ENCODE results near the gene CATSPERZ.

CATSPERZ gene, protein sequence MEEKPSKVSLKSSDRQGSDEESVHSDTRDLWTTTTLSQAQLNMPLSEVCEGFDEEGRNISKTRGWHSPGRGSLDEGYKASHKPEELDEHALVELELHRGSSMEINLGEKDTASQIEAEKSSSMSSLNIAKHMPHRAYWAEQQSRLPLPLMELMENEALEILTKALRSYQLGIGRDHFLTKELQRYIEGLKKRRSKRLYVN

DNA sequence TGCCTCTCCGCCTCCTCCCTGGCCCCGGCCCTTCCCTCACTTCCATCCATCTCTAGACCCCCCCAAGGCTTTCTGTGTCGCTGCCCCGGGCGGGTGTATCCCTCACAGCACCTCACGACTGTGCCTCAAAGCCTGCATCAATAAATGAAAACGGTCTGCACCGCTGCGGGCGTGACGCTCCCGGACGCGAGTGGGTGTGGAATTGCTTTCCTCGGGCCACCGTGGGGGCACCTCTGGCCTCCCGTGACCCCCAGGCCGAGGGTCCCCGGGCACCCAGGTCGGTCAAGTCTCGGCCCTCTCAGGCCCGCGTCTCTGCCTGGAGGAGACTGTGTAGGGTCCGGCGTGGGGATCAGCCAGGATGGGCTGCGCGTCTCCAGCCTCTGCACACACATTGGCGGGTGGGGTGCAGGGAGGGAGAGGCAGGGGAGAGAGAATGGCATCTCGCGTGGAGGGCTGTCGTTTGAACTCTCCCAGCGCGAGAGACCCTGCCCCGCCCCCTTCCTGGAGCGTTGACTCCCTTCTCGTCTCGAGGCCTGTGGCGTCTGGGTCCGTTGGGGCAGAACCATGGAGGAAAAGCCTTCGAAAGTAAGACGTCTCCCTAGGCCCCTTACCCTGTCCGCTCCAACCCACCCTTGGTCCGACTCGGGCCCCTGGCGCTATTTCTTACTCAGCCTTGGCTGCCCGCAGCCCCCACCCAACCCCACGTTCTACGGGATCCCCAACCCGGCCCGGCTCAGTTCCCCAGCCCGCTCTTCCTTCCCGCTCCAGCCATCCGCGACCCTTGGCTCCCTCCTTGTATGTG is at the start of gene CATSPERZ:
TSS of gene CATSPERZ (plus strand) at position 512 of the 802 bp plus-strand sequence. CDS start at position 565, 53 bp downstream.
- peak within 1 kb of the TSS; percentile 67 for H3K4me3 Mint-ChIP-seq
- H3K27ac Mint-ChIP-seq = no peak within 1 kb of the TSS
- H3K36me3 Mint-ChIP-seq = no peaks in the 10 kb centered on the region
- no peak for ATAC-seq
- H3K4me1 Mint-ChIP-seq = peaks cover 37% of the 10 kb centered on the region
- H3K27me3 Mint-ChIP-seq = peaks cover 64% of the 10 kb centered on the region
- H3K9me3 Mint-ChIP-seq = no peaks in the 10 kb centered on the region

- peaks cover 56% of the 10 kb centered on the region for H3K4me1 Mint-ChIP-seq
- peak overlapping the region; percentile 35 for H3K27ac Mint-ChIP-seq
- no peak for ATAC-seq
- H3K27me3 Mint-ChIP-seq = no peaks in the 10 kb centered on the region
- H3K4me3 Mint-ChIP-seq = peak overlapping the region; percentile 79
- no peaks in the 10 kb centered on the region for H3K9me3 Mint-ChIP-seq
- no peaks in the 10 kb centered on the region for H3K36me3 Mint-ChIP-seq
Observed at GRCh38 chr11:64250415-64251015, 49.6 kb upstream of the CATSPERZ start.

DNA sequence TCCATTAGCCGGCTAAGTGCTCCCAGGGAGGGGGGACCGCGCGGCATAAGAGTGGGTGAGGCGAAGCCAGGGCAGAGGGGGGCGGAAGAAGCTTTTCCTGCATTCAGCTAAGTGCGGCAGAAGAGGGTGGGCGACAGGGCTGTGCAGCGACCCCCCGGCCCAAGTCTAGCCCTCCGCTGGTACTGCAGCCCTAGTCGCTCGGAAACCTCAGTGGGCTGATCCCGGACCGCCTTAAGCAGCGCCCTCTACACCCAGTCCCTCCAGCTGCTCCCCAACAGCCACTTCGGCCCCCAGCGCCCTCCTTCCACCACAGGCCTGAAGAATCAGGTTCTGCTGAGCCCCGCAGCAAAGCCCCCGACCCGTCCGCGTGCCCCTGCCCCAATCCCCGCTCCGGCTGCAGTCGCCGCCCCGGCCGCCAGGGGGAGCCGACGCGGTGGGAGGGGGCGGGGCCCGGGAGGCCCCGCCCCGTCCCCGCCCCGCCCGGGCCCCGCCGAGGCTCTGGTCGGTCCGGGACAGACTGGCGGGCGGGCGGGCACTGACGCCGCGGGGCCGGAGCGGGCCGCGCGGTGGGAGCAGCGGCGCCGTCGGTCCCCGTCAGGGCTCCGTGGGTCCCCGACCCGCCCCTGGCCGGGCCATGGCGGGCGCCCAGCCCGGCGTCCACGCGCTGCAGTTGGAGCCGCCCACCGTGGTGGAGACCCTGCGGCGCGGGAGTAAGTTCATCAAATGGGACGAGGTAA is 49.0 kb upstream of the CATSPERZ start, which contains the start of gene PLCB3:
TSS of gene PLCB3 (plus strand) at position 515 of the 737 bp plus-strand sequence. CDS start at position 635, 120 bp downstream.
- H3K27ac Mint-ChIP-seq = peak within 1 kb of the TSS; percentile 36
- H3K27me3 Mint-ChIP-seq = no peaks in the 10 kb centered on the region
- no peaks in the 10 kb centered on the region for H3K9me3 Mint-ChIP-seq
- no peaks in the 10 kb centered on the region for H3K36me3 Mint-ChIP-seq
- peak; percentile 73 for ATAC-seq
- H3K4me3 Mint-ChIP-seq = peak within 1 kb of the TSS; percentile 86
- H3K4me1 Mint-ChIP-seq = peaks cover 50% of the 10 kb centered on the region

- ATAC-seq = no peak
- H3K27ac Mint-ChIP-seq = peak overlapping the region; percentile 36
- H3K4me3 Mint-ChIP-seq = peak overlapping the region; percentile 86
- no peaks in the 10 kb centered on the region for H3K9me3 Mint-ChIP-seq
- H3K36me3 Mint-ChIP-seq = no peaks in the 10 kb centered on the region
- H3K27me3 Mint-ChIP-seq = no peaks in the 10 kb centered on the region
- H3K4me1 Mint-ChIP-seq = peaks cover 50% of the 10 kb centered on the region
Observed at GRCh38 chr11:64251753-64252002, 48.5 kb upstream of the CATSPERZ start.

DNA sequence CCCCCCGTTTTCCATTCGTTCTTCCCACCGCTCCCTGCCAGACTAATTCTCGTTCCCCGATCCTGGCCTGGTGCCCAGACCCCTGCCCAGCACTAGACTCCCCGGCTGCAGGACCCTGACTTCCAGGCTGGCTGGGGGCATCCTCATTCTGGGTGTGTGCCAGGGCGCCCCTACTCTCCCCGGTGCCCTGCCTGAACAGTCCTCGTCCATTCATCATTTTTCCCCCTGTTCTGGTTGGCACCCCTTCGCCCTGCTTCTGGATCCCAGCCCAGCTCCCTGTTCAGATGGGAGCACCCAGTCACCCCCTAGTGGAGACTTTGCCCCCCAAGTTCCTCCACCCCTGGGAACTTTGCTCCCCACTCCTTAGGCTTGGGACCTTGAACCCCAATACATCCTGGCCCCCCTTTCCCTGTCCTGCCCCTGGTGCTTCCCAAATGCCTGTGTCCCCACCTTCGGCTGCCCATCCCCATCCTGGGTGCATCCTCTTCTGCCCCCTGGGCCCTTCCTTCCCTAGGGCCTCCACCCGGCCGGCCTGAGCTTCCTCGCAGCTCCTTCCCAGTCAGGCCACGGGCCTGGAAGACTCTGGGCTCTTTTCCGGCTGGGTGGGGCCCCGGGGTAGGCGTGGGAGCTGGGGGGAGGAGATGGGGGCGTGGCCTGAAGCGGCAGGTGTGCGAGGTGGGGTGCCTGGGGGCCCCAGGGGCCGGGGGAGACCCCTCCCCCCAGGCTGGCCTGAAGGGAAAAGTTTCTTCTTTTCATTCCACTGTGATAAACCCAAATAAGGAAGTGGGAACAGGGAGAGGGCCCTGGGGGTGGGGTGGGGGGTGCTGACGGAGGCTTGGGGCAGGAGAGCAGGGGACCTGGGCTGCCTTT is 47.9 kb upstream of the CATSPERZ start:
- peak overlapping the region; percentile 86 for H3K4me3 Mint-ChIP-seq
- ATAC-seq = no peak
- H3K9me3 Mint-ChIP-seq = no peaks in the 10 kb centered on the region
- no peaks in the 10 kb centered on the region for H3K27me3 Mint-ChIP-seq
- peak overlapping the region; percentile 36 for H3K27ac Mint-ChIP-seq
- H3K36me3 Mint-ChIP-seq = no peaks in the 10 kb centered on the region
- peaks cover 47% of the 10 kb centered on the region for H3K4me1 Mint-ChIP-seq

GRCh38 chr11:64253043-64253442 is 47.1 kb upstream of the CATSPERZ start:
- Mint-ChIP-seq H3K4me1 (peaks cover 39% of the 10 kb centered on the region), H3K27me3 (no peaks in the 10 kb centered on the region), H3K27ac (no peak overlapping the region), H3K36me3 (peaks cover 4% of the 10 kb centered on the region), H3K9me3 (no peaks in the 10 kb centered on the region), H3K4me3 (no peak overlapping the region)
- no peak for ATAC-seq

- no peaks in the 10 kb centered on the region for H3K9me3 Mint-ChIP-seq
- no peaks in the 10 kb centered on the region for H3K27me3 Mint-ChIP-seq
- H3K27ac Mint-ChIP-seq = no peak overlapping the region
- no peak overlapping the region for H3K4me3 Mint-ChIP-seq
- ATAC-seq = no peak
- H3K36me3 Mint-ChIP-seq = peaks cover 8% of the 10 kb centered on the region
- H3K4me1 Mint-ChIP-seq = peaks cover 37% of the 10 kb centered on the region
Observed at GRCh38 chr11:64253481-64253880, 46.7 kb upstream of the CATSPERZ start.

DNA sequence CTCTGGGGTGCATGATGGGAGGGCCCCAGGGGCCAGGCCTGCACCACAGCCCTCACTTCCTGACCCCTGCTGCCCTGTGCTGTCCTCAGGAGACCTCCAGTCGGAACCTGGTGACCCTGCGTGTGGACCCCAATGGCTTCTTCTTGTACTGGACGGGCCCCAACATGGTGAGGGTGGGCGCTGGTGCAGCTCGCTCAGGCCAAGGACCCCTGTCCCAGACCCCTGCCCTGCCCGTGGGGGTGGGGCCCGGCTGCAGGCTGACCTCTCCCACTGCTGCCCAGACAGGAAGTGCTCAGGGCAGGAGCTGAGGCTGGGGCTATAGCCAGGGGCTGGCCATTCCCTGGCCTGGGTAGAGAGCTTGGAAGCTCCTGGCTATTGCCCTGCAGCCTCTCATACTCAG is 45.8 kb upstream of the CATSPERZ start:
- Mint-ChIP-seq H3K4me1 (peaks cover 40% of the 10 kb centered on the region), H3K27me3 (no peaks in the 10 kb centered on the region), H3K36me3 (peaks cover 11% of the 10 kb centered on the region), H3K9me3 (no peaks in the 10 kb centered on the region), H3K4me3 (no peak overlapping the region), H3K27ac (peak overlapping the region; percentile 9)
- no peak for ATAC-seq

DNA sequence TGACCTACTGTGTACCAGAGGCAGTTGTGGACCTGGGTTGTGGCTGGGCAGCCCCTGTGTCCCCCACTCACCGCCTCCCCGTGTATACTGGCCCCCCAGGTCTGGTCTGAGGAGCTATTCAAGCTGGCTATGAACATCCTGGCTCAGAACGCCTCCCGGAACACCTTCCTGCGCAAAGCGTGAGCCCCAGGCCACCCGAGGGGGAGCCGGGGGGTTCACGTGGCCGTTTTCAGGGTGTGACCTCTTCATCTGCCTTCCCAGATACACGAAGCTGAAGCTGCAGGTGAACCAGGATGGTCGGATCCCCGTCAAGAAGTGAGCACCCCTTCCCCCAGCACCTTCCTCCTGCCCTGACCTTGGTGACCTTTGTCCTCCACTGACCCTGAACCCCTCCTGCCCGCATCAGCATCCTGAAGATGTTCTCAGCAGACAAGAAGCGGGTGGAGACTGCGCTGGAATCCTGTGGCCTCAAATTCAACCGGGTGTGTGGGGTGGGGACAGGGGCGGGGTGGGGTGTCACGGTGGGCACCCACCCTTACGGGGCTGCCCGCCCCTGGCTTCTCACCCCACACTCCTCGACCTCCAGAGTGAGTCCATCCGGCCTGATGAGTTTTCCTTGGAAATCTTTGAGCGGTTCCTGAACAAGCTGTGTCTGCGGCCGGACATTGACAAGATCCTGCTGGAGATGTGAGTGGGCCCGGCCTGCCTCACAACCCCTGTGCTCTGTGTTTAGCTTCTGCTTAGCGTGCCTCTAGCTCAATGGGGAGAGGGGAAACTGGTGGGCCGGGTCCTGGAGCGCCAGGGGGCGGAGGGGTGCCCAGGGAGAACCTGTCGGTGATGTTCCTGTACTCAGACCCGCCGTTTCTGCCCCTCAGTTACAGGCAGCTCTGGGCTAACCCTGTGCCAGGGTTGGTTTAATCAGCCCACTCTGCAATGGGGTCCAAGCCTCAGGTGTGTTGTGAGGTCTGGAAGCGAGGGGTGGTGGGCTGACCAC is 44.7 kb upstream of the CATSPERZ start:
- Mint-ChIP-seq H3K27me3 (no peaks in the 10 kb centered on the region), H3K36me3 (peaks cover 22% of the 10 kb centered on the region), H3K4me3 (no peak overlapping the region), H3K4me1 (peaks cover 45% of the 10 kb centered on the region), H3K9me3 (no peaks in the 10 kb centered on the region), H3K27ac (no peak overlapping the region)
- ATAC-seq = no peak

- Mint-ChIP-seq H3K9me3 (no peaks in the 10 kb centered on the region), H3K27ac (no peak overlapping the region), H3K27me3 (no peaks in the 10 kb centered on the region), H3K4me3 (no peak overlapping the region), H3K36me3 (peaks cover 23% of the 10 kb centered on the region), H3K4me1 (peaks cover 38% of the 10 kb centered on the region)
- ATAC-seq = no peak
Observed at GRCh38 chr11:64256300-64256699, 43.9 kb upstream of the CATSPERZ start.

DNA sequence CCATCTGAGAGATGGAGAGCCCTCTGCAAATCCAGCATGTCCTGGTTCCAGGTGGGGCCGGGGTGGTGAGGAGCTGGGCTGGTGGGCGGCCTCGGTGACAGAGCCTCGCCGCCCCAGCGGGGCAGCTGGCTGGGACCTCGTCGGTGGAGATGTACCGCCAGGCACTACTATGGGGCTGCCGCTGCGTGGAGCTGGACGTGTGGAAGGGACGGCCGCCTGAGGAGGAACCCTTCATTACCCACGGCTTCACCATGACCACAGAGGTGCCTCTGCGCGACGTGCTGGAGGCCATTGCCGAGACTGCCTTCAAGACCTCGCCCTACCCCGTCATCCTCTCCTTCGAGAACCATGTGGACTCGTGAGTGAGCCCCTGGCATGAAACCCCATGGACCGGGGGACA is 41.8 kb upstream of the CATSPERZ start:
- H3K27ac Mint-ChIP-seq = no peak overlapping the region
- peaks cover 22% of the 10 kb centered on the region for H3K4me1 Mint-ChIP-seq
- no peak for ATAC-seq

GRCh38 chr11:64258946-64259532 is 41.1 kb upstream of the CATSPERZ start:
- peak; percentile 4 for ATAC-seq
- Mint-ChIP-seq H3K27ac (no peak overlapping the region), H3K36me3 (peaks cover 39% of the 10 kb centered on the region), H3K4me3 (no peak overlapping the region), H3K9me3 (no peaks in the 10 kb centered on the region), H3K4me1 (peaks cover 15% of the 10 kb centered on the region), H3K27me3 (no peaks in the 10 kb centered on the region)

More for the DNA sequence above, 41.8 kb upstream of the CATSPERZ start:
- H3K9me3 Mint-ChIP-seq = no peaks in the 10 kb centered on the region
- H3K27me3 Mint-ChIP-seq = no peaks in the 10 kb centered on the region
- peaks cover 39% of the 10 kb centered on the region for H3K36me3 Mint-ChIP-seq
- H3K4me3 Mint-ChIP-seq = no peak overlapping the region

GRCh38 chr11:64259533-64260067 is 40.6 kb upstream of the CATSPERZ start:
- Mint-ChIP-seq H3K4me1 (peaks cover 15% of the 10 kb centered on the region), H3K9me3 (no peaks in the 10 kb centered on the region), H3K27ac (peak overlapping the region; percentile 61), H3K36me3 (peaks cover 39% of the 10 kb centered on the region), H3K4me3 (no peak overlapping the region), H3K27me3 (no peaks in the 10 kb centered on the region)
- peak; percentile 54 for ATAC-seq
